Activated naive CD4-positive, alpha-beta T cell treated with anti-CD3 and anti-CD28 coated beads, Interleukin-2, amount 50 U/mL, for 24 hours (primary cell): ENCODE measurements around the gene CD300LG.
"Not testable (repeated sequence)": the region's sequence is repeated elsewhere in the genome, so short reads cannot be mapped to it uniquely, and the experiment has no call there.

Source experiments
- H3K27ac Mint-ChIP-seq: one replicate; pipeline ENCODE4 v1.8.0; 2021; ENCODE audit warnings: mild to moderate bottlenecking, mixed read lengths
- H3K27me3 Mint-ChIP-seq: one replicate; pipeline ENCODE4 v1.8.0; 2021; ENCODE audit warnings: mixed read lengths
- H3K36me3 Mint-ChIP-seq: one replicate; pipeline ENCODE4 v1.8.0; 2021; ENCODE audit warnings: mixed read lengths
- H3K4me1 Mint-ChIP-seq: one replicate; pipeline ENCODE4 v1.8.0; 2021; ENCODE audit warnings: mixed read lengths
- H3K4me3 Mint-ChIP-seq: one replicate; pipeline ENCODE4 v1.8.0; 2021; ENCODE audit warnings: mild to moderate bottlenecking, mixed read lengths
- H3K9me3 Mint-ChIP-seq: one replicate; pipeline ENCODE4 v1.8.0; 2021; ENCODE audit warnings: mixed read lengths

Gene CD300LG

GRCh38 chr17:43857141-43857540, 10.2 kb downstream of the CD300LG start:
- H3K9me3 Mint-ChIP-seq = no peaks in the 10 kb centered on the region
- no peaks in the 10 kb centered on the region for H3K36me3 Mint-ChIP-seq
- no peak overlapping the region for H3K27ac Mint-ChIP-seq
- H3K4me3 Mint-ChIP-seq = no peak overlapping the region
- H3K4me1 Mint-ChIP-seq = no peaks in the 10 kb centered on the region
- H3K27me3 Mint-ChIP-seq = peaks cover 2% of the 10 kb centered on the region

GRCh38 chr17:43857957-43858600, 11.1 kb downstream of the CD300LG start:
- Mint-ChIP-seq H3K4me1 (no peaks in the 10 kb centered on the region), H3K9me3 (no peaks in the 10 kb centered on the region), H3K27me3 (peaks cover 2% of the 10 kb centered on the region), H3K4me3 (no peak overlapping the region), H3K36me3 (no peaks in the 10 kb centered on the region), H3K27ac (no peak overlapping the region)

- no peaks in the 10 kb centered on the region for H3K9me3 Mint-ChIP-seq
- H3K4me1 Mint-ChIP-seq = no peaks in the 10 kb centered on the region
- no peaks in the 10 kb centered on the region for H3K36me3 Mint-ChIP-seq
- no peak overlapping the region for H3K27ac Mint-ChIP-seq
- peaks cover 2% of the 10 kb centered on the region for H3K27me3 Mint-ChIP-seq
- no peak overlapping the region for H3K4me3 Mint-ChIP-seq
Measured at GRCh38 chr17:43860077-43860725, 13.2 kb downstream of the CD300LG start.

GRCh38 chr17:43860927-43861622, 14.1 kb downstream of the CD300LG start:
- Mint-ChIP-seq H3K4me1 (no peaks in the 10 kb centered on the region), H3K27ac (no peak overlapping the region), H3K4me3 (no peak overlapping the region), H3K27me3 (peaks cover 2% of the 10 kb centered on the region), H3K9me3 (no peaks in the 10 kb centered on the region), H3K36me3 (no peaks in the 10 kb centered on the region)

GRCh38 chr17:43861960-43862359, 15.0 kb downstream of the CD300LG start:
- H3K4me1 Mint-ChIP-seq = no peaks in the 10 kb centered on the region
- H3K9me3 Mint-ChIP-seq = no peaks in the 10 kb centered on the region
- peaks cover 2% of the 10 kb centered on the region for H3K27me3 Mint-ChIP-seq
- H3K27ac Mint-ChIP-seq = no peak overlapping the region
- no peaks in the 10 kb centered on the region for H3K36me3 Mint-ChIP-seq
- H3K4me3 Mint-ChIP-seq = no peak overlapping the region

- Mint-ChIP-seq H3K27ac (no peak overlapping the region), H3K36me3 (peaks cover 2% of the 10 kb centered on the region), H3K9me3 (no peaks in the 10 kb centered on the region), H3K4me3 (no peak overlapping the region), H3K27me3 (peaks cover 5% of the 10 kb centered on the region), H3K4me1 (no peaks in the 10 kb centered on the region)
Measured at GRCh38 chr17:43864161-43864984, 17.4 kb downstream of the CD300LG start.

GRCh38 chr17:43868226-43868994, 21.4 kb downstream of the CD300LG start:
- peaks cover 10% of the 10 kb centered on the region for H3K27me3 Mint-ChIP-seq
- no peak overlapping the region for H3K27ac Mint-ChIP-seq
- peaks cover 2% of the 10 kb centered on the region for H3K36me3 Mint-ChIP-seq
- no peak overlapping the region for H3K4me3 Mint-ChIP-seq
- H3K4me1 Mint-ChIP-seq = no peaks in the 10 kb centered on the region
- H3K9me3 Mint-ChIP-seq = no peaks in the 10 kb centered on the region

- not testable (repeated sequence) for H3K4me1 Mint-ChIP-seq, H3K27ac Mint-ChIP-seq
Measured at GRCh38 chr17:43869031-43869430, 22.1 kb downstream of the CD300LG start.

GRCh38 chr17:43871946-43872690, 25.1 kb downstream of the CD300LG start:
- H3K36me3 Mint-ChIP-seq = peaks cover 2% of the 10 kb centered on the region
- H3K4me3 Mint-ChIP-seq = no peak overlapping the region
- H3K4me1 Mint-ChIP-seq = no peaks in the 10 kb centered on the region
- no peak overlapping the region for H3K27ac Mint-ChIP-seq
- peaks cover 10% of the 10 kb centered on the region for H3K27me3 Mint-ChIP-seq
- H3K9me3 Mint-ChIP-seq = no peaks in the 10 kb centered on the region

More at GRCh38 chr17:43869031-43869430, 22.1 kb downstream of the CD300LG start:
- H3K36me3 Mint-ChIP-seq, H3K9me3 Mint-ChIP-seq, H3K4me3 Mint-ChIP-seq: not testable (repeated sequence)
- peaks cover 10% of the 10 kb centered on the region for H3K27me3 Mint-ChIP-seq

GRCh38 chr17:43873091-43873490, 26.1 kb downstream of the CD300LG start:
- no peaks in the 10 kb centered on the region for H3K9me3 Mint-ChIP-seq
- no peak overlapping the region for H3K27ac Mint-ChIP-seq
- peaks cover 2% of the 10 kb centered on the region for H3K36me3 Mint-ChIP-seq

GRCh38 chr17:43873815-43874214, 26.8 kb downstream of the CD300LG start:
- Mint-ChIP-seq H3K4me1 (no peaks in the 10 kb centered on the region), H3K9me3 (no peaks in the 10 kb centered on the region), H3K36me3 (no peaks in the 10 kb centered on the region), H3K27me3 (peaks cover 6% of the 10 kb centered on the region), H3K4me3 (no peak overlapping the region), H3K27ac (no peak overlapping the region)

More at GRCh38 chr17:43873091-43873490, 26.1 kb downstream of the CD300LG start:
- Mint-ChIP-seq H3K4me3 (no peak overlapping the region), H3K27me3 (peaks cover 8% of the 10 kb centered on the region), H3K4me1 (no peaks in the 10 kb centered on the region)

- no peaks in the 10 kb centered on the region for H3K9me3 Mint-ChIP-seq
- H3K36me3 Mint-ChIP-seq = no peaks in the 10 kb centered on the region
- H3K27ac Mint-ChIP-seq = no peak overlapping the region
- H3K4me3 Mint-ChIP-seq = no peak overlapping the region
- H3K4me1 Mint-ChIP-seq = no peaks in the 10 kb centered on the region
- peaks cover 6% of the 10 kb centered on the region for H3K27me3 Mint-ChIP-seq
Measured at GRCh38 chr17:43874293-43874692, 27.3 kb downstream of the CD300LG start.

GRCh38 chr17:43875476-43876147, 28.6 kb downstream of the CD300LG start:
- peak overlapping the region; percentile 36 for H3K27ac Mint-ChIP-seq
- no peak overlapping the region for H3K4me3 Mint-ChIP-seq

GRCh38 chr17:43877031-43877430, 30.1 kb downstream of the CD300LG start:
- no peaks in the 10 kb centered on the region for H3K9me3 Mint-ChIP-seq
- no peak overlapping the region for H3K4me3 Mint-ChIP-seq
- H3K27me3 Mint-ChIP-seq = peaks cover 2% of the 10 kb centered on the region
- no peaks in the 10 kb centered on the region for H3K36me3 Mint-ChIP-seq
- H3K4me1 Mint-ChIP-seq = no peaks in the 10 kb centered on the region
- no peak overlapping the region for H3K27ac Mint-ChIP-seq

More at GRCh38 chr17:43875476-43876147, 28.6 kb downstream of the CD300LG start:
- Mint-ChIP-seq H3K4me1 (no peaks in the 10 kb centered on the region), H3K36me3 (no peaks in the 10 kb centered on the region), H3K27me3 (peaks cover 2% of the 10 kb centered on the region), H3K9me3 (no peaks in the 10 kb centered on the region)
